Breast epithelium (tissue), 3 donors: ENCODE measurements around the gene SLC2A8.

ENCODE experiments used
- CTCF ChIP-seq, 3 donors: fragments of 450-650 bp; IDR thresholded peaks; one replicate each; pipeline ENCODE4 v1.5.1; 2016 to 2017; ENCODE audit warnings: antibody characterized with exemption in 3 of 3, mild to moderate bottlenecking in 3 of 3, moderate library complexity in 3 of 3
- POLR2A ChIP-seq: fragments of 450-650 bp; IDR thresholded peaks from one replicate; pipeline ENCODE4 v1.6.1; 2016; ENCODE audit warnings: antibody characterized with exemption, mild to moderate bottlenecking, moderate library complexity
- POLR2AphosphoS5 ChIP-seq, 3 donors: sonication (generic); formaldehyde crosslinking; IDR thresholded peaks; one replicate each; pipeline ENCODE4 v1.6.1; 2017; ENCODE audit warnings: antibody characterized with exemption in 3 of 3

- TF ChIP-seq CTCF (IDR thresholded peaks at IDR 0.05): no peak
- TF ChIP-seq POLR2AphosphoS5 (IDR thresholded peaks at IDR 0.05): no peak
- no peak for TF ChIP-seq POLR2A
Measured at GRCh38 chr9:127392166-127392565, 4.8 kb upstream of the SLC2A8 start.
